Amniotic epithelial cell (primary cell): Measurements from ENCODE around the gene MPHOSPH6.
A peak's percentile ranks its signal among the peaks of the same experiment; 100 is the strongest.
"Not testable (repeated sequence)": the region's sequence is repeated elsewhere in the genome, so short reads cannot be mapped to it uniquely, and the experiment has no call there.

Source experiments
- DNase-seq: peaks from one replicate; pipeline ENCODE4 v3.0.0-alpha.2; 2010; ENCODE audit warnings: low read depth

MPHOSPH6 gene

DNA sequence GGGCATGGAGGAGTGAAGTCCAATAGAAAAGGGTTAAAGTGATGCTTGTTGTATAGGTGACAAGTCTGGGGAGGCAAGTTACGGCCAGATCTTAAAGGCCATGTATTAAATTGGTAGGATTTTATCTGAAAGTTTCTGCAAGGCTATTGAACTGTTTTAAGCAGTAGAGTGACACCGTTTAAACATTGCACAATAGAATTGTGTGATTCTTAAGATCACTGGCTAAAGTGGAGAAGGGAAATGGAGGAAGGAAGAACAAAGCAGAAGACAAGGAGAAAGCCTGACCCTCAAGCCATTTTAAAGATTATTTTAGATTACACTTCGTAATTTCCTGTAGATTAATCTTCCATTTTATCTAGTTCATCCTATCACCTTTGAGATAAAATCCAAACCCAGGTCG lies 5.6 kb upstream of the MPHOSPH6 start:
- DNase-seq = no peak

DNA sequence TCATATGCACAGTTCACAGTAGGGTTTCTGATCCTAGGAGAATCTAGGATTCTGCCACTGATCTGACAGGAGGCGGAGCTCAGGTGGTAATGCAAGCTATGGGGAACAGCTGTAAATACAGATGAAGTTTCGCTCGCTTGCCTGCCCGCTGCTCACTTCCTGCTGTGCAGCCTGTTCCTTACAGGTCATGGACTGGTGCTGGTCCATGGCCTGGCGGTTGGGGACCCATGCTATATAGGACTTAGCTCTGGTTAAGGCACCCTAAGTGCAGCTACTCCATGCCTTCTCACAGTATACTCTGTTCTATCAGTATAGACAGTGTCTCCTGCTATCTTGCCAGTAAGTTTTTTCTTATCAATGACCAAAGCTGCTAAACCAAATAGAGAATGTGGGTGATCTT lies 2.4 kb downstream of the MPHOSPH6 start:
- DNase-seq = no peak

DNA sequence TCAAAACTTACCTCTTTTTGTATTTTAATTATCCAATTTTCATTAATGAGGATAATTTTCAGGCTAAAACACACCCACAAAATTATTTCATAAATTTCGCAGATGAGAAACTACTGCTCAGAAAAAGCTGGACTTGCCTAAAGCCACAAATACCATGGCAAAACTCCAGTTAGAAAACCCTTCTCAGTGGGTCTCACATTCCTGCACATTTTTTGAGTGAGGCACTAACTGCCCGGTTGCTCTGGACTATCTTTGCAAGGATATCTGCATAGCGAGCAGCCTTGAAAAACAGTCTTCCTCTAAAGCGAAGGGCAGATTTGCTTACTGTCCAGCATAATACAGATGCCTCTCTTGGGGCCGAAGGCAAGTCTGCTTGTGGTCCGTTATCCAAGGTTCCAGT lies 9.8 kb downstream of the MPHOSPH6 start:
- peak; percentile 62 for DNase-seq

DNA sequence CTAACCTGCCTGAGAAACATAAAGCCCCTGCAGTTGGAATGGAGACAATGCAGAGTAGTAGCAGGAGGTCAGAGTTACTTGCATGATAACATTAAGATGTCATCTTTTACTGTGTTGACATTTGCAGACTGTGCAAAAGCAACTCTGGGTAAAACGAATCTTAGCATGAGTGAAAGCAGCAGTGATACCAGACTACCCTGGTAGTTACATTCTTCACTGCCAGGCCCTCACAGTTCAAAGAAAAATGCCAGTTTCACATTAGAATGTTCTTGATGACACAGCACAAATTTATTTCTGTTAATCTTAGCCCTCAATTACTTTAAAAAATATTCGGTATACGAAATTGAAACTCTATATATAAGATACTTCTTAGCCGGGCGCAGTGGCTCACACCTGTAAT lies 12.2 kb downstream of the MPHOSPH6 start:
- peak; percentile 70 for DNase-seq

DNA sequence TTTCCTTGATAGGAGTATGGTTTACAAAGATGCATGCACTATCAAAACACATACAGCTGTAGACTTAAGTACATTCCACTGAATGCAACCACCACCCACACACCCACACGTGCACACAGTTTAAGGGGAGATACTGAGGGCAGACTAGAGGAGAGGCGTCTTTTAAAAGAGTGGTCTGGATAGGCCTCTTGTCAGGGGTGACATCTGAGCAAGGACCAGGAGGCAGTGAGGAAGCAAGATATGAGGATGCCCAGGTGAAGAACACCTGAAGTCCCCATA lies 12.6 kb downstream of the MPHOSPH6 start:
- DNase-seq = no peak

DNA sequence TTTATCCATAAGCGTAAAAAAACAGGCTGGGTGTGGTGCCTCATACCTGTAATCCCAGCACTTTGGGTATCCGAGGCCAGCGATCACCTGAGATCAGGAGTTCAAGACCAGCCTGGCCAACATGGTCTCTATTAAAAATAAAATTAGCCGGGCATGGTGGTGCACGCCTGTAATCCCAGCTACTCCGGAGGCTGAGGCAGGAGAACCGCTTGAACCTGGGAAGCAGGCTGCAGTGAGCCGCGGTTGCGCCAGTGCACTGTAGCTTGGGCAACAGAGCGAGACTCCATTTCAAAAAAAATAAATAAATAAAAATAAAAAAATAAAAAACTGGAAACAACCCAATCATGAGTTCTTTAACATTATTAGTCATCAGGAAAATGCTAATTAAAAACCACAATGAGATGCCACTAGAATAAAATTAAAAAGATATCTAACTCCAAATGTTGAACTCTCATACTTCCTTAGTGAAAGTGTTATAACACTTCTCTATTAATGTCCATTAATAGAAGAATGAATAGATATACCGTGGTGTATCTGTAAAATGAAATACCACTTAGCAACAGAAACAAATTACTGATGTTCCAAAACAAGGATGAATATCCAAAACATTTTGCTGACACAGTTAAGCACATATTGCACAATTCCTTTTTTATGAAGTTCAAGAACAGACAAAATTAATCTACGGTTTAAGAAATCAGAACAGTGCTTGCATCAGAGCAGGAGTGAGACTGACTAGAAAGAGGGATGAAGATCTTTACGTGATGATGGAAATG lies 13.1 kb downstream of the MPHOSPH6 start:
- peak; percentile 97 for DNase-seq

DNA sequence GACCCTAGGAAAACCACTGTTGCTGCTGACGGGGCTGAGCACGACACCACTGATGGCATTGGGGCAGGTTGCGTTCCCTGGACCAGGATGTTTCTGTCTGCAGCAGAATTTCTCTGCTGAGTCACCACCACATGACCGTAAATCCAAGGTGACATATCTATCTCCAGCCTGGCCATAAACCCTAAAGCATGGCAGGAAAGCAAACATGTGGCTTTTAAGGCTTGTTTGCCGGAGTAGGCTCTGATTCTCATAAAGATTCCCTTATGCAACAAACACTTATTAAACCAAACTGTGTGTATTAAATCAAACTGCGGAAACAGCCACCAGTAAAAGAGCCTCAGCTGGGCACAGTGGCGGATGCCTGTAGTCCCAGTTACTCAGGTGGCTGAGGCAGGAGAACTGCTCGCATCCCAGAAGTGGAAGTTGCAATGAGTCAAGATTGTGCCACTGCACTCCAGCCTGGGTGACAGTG lies 17.3 kb downstream of the MPHOSPH6 start:
- peak; percentile 73 for DNase-seq

DNA sequence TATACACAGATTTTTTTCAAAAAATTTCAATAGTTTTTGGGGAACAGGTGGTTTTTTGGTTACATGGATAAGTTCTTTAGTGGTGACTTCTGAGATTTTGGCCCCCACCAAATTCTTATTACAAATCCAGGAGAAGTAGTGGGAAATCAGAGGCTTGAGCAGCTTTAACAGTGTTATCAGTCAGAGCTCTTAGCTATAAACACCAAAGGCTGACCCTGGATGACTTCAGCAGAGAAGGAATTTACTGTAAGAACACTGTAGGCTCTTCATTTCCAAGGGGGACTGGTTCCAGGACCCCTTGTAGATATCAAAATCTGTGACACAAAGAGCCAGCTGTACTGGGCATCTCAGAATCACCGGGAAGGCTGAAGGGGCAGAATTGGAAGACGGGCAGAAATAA lies 17.8 kb downstream of the MPHOSPH6 start:
- DNase-seq = peak; percentile 59

DNA sequence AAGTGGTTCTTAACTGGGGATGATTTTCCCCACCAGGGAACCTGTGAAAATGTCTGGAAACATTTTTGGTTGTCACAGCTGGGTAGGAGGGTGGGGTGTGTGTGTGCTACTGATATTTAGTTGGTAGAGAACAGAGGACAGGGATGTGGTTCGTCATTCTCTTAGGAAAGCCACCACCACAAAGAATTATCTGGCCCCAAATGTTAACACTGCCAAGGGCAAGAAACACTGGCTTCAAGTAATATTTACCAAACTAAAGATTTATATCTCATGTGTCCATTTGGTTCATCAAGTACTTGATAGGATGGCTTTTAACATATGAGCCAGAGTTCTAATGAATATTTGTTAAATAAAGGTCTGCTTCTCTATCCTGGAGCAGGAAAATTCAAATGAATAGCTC lies 19.5 kb downstream of the MPHOSPH6 start:
- no peak for DNase-seq

DNA sequence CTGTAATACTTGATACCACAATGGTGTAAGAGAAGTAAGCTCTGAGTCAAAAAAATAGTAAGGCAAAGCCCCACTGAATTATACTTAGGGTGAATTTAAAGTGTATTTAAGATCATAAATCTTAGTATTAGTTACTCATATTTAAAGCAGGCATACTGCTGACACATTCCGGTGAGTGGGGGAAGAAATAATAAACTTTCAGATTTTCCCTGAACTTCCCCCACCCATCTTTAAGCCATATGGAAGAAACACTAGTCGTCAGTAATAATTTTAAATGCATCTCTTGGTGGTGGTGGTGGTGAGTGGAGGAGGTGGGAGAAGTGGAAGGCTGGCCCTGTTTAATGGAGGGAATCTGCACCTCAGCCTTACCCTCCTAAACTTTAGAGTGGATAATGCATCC lies 20.5 kb downstream of the MPHOSPH6 start:
- DNase-seq = no peak

DNA sequence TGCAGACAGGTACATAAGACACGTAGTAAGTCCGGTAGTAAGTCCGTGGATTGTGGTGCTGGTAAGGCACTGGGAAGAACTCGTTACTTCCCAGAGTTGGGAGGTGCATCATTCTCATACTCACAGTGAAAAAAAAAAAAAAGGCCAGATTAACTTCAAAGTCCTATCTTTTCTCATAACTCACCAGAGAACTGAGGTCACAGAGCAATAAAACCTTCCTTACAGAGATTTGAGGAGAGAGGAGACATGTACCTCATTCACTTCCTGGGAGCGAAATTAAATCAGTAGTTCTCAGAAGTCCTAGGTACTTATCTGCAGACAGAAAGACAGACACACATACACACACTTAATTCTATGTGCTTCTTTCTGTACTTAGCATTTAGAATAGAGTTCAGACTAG lies 22.5 kb downstream of the MPHOSPH6 start:
- DNase-seq = no peak

DNA sequence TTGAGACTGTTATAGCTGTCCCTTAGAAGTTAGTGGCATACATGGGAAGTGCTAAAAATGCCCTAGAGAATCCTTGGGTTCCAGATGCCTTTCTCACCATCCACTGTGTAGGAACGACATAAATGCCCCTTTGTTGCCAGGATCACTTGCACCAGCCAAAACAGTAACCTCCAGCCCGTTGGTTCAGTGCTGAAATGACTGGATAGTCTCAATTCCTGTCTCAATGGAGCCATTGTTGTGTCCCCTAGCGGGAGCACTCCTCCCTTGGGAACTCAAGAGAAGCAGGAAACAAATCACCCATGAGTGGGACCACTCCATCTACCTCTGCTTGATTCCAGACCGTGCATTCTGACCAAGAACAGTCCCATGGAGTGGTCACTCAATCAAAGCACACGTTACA lies 23.1 kb downstream of the MPHOSPH6 start:
- DNase-seq = no peak

DNA sequence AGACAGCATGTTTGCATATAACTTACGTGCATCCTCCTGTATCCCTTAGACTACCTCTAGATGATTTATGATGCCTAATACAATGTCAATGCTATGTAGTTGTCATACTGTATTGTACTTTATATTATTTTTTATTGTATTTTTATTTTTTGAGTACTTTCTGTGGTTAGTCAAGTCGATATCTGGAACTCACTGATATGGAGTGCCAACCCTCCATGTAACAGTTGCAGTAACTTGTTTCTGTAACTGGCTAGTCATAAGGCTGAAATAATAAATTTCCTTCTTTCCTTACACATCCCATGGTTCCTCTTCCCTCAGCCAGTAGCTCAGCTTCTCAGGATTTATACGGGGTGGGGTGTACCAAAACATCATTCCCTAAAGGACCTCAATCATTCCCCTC lies 23.5 kb downstream of the MPHOSPH6 start:
- DNase-seq = no peak

DNA sequence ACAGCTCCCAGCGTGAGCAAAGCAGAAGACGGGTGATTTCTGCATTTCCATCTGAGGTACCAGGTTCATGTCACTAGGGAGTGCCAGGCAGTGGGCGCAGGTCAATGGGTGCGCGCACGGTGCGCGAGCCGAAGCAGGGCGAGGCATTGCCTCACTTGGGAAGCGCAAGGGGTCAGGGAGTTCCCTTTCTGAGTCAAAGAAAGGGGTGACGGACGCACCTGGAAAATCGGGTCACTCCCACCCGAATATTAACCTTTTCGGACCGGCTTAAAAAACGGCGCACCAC lies 30.8 kb downstream of the MPHOSPH6 start:
- DNase-seq = not testable (repeated sequence)

DNA sequence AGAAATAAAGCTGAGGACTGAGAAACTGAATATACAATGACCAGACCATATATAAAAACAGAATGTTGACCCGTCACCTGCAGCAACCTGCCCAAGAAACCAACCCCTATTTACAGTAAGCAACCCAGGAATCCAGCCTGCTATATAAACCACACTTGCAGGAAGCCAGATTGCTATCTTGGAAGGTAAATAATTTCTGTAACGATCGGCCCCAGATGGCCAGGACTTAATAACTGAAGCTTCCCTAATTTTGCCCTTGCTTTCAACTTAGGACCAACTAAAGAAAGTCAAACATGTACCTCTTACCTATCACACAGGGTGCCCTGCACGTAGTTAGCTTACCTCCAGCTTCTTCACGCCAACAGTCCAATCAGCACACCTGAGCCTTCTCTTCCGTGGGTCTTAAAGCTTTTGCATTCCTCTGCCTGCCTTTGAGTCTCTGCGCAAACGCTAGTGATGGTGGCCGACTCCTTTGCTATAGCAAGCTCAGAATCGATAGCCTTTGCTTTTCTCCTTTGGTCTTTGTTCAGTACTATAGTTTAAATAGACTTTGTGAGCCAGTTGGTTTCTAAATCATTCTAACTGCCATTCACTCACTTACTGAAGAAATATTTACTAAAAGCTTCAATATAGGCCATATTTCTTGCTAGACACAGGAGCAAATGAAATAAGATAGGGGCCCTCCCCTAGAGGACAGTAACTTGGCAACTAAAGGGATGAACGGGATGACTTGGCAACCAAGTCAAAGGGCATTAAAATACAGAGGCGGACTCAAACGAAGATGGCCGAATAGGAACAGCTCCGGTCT lies 31.3 kb downstream of the MPHOSPH6 start:
- DNase-seq = no peak

DNA sequence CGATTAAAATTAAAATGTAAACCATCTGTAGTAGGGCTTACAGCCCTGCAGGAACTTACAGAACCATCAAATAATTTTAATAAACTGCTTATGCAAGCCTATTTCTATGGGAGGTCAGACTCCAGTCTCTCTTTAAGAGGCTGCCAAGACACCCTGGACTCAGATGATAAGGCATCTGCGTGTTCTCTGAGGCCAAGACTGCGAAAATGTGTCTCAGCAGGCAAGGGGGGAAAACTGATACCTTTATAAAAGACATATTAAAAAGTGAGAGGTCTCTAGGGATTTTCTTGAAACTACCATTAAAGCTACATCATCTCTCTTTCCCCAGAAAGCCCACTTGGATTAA lies 32.2 kb downstream of the MPHOSPH6 start:
- no peak for DNase-seq

DNA sequence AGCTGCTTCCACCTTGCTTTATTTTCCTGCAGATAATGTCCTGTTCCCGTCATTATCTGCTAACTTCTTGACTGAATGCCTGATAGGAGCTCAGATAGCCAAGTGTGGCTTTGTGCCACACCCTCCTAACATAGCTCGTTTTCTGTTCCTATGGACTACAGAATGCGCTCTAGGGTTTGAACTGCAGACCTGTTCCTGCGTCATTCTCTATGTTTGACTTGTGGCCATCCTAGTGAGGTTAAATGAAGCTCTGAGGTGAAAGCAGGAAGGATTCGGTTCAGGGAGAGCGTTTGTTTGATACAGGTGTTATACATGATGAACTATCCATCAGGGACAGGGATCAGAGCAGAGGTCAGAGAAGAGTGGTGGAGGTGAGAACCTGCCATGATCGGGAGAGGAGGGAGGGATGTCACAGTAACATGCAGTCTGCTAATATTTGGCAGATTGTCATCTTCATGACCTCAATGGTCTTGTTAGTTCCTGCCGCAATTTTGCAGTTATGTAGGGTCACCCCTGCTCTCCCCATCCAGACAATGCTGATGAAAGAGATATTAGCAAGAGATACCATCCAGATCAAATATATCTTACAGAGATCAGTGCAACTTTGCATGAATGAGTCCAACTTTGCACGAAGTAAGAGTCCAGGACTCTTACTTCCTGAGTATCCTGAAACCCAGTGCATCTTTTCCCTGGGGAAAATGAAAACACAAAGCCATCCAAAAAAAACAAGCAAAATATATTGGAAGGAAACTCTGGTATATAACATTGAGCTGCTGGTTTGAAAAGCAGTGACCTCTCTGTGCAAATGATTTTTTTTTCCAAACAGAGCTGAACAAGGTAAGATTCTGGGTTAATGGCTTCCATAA lies 32.8 kb downstream of the MPHOSPH6 start:
- no peak for DNase-seq

DNA sequence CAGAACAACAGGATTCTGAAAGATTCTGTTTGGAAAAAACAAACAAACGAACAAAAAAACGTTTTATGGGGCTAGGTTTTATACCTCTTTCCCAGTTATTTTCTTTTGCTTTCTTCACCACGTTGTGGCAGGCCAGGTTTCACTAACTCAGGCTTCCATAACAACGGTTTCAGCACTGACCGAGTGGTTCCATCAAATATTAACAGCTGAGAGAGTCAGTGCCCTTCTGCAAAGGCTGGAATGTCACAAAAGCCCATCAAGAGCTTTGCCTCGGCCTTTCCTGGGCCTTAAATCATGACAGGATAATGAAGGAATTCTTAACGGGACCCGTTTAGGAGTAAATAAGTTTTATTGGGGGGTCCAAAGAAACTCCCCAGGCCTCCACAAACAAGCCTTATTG lies 34.2 kb downstream of the MPHOSPH6 start:
- DNase-seq = no peak

DNA sequence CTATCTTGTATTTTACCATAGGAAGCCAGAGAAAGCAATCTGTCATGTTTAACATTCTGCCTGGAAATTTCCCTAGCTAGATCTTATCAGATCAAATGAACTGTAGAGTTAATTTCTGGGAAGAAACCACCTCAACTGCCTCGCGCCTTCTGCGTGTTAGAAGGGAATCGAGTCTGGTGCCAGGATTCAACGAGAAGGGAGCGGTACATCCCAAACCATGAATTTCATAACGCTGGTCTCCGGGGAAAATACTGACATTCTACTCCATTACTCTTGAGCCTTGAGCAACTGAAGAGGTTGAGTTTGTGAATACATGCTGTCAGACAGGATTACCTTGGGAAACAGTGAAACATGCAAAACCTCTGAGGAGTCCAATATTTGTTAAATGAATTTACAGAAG lies 35.2 kb downstream of the MPHOSPH6 start:
- DNase-seq = peak; percentile 54

DNA sequence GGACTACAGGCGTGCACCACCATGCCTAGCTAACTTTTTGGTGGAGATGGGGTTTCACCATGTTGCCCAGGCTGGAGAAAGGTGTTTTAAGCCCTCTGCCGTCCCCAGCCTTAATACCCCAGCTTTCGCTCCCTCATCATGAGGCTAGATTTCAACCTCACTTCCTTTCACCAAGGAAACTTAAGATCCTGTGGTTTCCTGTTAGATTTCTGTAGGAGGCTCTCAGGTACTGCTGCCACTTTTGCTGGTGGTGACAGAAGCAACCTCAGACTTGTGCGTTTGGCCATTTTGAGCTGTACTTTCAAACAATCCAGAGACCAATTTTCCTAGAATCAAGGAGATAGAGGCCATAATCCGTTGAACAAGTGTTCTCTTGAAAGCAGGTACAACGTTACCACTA lies 36.2 kb downstream of the MPHOSPH6 start:
- DNase-seq = no peak

DNA sequence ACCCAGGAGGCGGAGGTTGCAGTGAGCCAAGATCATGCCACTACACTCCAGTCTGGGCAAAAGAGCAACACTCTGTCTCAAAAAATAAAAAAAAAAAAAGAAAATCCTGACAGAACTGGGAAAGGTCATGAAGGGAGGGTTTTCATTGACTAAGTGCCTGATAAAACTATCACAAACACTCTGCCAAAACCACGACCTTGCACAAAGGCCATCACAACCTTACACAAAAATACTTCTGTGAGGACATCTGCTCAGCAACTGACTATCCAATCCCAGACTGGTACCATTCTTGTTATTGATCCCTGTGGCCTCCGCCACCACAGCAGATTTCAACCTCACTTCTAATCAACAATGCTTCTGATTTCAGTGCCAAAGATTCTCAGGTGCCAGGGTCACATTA lies 40.1 kb downstream of the MPHOSPH6 start:
- DNase-seq = peak; percentile 58

DNA sequence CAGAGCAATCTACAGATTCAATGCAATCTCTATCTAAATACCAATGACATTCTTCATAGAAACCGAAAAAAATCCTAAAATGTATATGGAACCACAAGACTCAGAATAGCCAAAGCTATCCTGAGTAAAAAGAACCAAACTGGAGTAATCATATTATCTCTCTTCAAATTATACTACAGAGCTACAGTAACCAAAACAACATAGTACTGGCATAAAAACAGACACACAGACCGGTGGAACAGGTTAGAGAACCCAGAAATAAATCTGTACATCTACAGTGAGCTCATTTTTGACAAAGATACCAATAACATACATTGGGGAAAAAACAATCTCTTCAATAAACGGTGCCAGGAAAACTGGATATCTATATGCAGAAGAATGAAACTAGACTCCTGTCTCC lies 45.4 kb downstream of the MPHOSPH6 start:
- DNase-seq = no peak

DNA sequence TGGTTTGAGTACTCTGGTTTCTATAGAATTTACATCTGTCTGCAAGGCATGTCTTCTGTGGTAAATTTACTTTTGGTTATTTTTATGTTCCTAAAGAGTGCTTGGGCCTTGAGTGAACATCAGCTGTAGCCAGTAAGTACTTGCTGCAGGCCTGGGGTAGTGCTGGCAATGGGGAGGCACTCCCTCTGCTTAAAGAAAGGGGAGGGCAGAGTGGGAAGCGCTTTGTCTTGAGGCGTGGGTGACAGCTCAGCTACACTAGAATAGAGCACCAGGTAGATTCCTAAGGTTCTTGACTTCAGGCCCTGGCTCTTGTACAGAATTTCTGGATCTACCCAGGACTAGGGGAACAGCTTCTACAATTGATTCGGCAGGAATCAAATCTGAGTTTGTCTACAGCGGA lies 50.6 kb downstream of the MPHOSPH6 start:
- DNase-seq = no peak
